Tibial nerve (tissue), 3 donors: ENCODE data around the gene GLP1R.

Source experiments
- POLR2A ChIP-seq, 2 donors: fragments of 450-650 bp; IDR thresholded peaks; one replicate each; pipeline ENCODE4 v1.6.1; 2017; ENCODE audit warnings: antibody characterized with exemption in 2 of 2, mild to moderate bottlenecking in 2 of 2, moderate library complexity in 2 of 2
- TF ChIP-seq, protein P1 (sequence below), 5 experiments: fragments of 200-600 bp in 3 of 5; fragments of 450-650 bp in 2 of 5; sonication (generic) in 3 of 5; IDR thresholded peaks; one replicate each; pipeline ENCODE4 v1.5.1; 2016 to 2019; ENCODE audit warnings: antibody characterized with exemption in 5 of 5, mild to moderate bottlenecking in 3 of 5, moderate library complexity in 2 of 5

DNA sequence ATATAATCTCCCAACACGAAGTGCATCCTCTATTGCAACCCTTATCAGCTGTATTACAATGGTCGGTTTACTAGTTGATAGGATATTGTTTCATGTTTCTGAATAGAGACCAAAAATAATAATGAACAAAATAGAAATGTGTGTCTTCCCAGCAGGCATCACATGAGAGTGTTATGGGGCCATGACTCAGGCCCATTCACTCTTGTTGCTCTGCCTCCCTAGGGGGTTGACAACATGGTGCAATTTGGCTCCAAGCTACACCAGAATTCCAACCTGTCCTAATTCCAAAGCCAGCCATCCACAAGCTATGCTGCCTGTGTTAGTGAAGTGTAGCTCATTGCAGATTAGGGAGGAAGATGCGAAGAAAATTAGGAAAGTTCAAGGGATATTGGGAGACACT is 79.5 kb downstream of the GLP1R start:
- TF ChIP-seq, protein P1, sequence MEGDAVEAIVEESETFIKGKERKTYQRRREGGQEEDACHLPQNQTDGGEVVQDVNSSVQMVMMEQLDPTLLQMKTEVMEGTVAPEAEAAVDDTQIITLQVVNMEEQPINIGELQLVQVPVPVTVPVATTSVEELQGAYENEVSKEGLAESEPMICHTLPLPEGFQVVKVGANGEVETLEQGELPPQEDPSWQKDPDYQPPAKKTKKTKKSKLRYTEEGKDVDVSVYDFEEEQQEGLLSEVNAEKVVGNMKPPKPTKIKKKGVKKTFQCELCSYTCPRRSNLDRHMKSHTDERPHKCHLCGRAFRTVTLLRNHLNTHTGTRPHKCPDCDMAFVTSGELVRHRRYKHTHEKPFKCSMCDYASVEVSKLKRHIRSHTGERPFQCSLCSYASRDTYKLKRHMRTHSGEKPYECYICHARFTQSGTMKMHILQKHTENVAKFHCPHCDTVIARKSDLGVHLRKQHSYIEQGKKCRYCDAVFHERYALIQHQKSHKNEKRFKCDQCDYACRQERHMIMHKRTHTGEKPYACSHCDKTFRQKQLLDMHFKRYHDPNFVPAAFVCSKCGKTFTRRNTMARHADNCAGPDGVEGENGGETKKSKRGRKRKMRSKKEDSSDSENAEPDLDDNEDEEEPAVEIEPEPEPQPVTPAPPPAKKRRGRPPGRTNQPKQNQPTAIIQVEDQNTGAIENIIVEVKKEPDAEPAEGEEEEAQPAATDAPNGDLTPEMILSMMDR (IDR thresholded peaks at IDR 0.05), result no peak
- no peak for TF ChIP-seq POLR2A (IDR thresholded peaks at IDR 0.05)
